Inflammatory macrophage treated with lipopolysaccharide for 1 hour (primary cell): Measurements from ENCODE around the gene TAPBP.
"Not testable (repeated sequence)": the region's sequence is repeated elsewhere in the genome, so short reads cannot be mapped to it uniquely, and the experiment has no call there.

ENCODE experiments used
- DNase-seq, 2 donors: peaks; one replicate each; pipeline ENCODE4 v3.0.0-alpha.2; 2020 to 2022

TAPBP gene

DNA sequence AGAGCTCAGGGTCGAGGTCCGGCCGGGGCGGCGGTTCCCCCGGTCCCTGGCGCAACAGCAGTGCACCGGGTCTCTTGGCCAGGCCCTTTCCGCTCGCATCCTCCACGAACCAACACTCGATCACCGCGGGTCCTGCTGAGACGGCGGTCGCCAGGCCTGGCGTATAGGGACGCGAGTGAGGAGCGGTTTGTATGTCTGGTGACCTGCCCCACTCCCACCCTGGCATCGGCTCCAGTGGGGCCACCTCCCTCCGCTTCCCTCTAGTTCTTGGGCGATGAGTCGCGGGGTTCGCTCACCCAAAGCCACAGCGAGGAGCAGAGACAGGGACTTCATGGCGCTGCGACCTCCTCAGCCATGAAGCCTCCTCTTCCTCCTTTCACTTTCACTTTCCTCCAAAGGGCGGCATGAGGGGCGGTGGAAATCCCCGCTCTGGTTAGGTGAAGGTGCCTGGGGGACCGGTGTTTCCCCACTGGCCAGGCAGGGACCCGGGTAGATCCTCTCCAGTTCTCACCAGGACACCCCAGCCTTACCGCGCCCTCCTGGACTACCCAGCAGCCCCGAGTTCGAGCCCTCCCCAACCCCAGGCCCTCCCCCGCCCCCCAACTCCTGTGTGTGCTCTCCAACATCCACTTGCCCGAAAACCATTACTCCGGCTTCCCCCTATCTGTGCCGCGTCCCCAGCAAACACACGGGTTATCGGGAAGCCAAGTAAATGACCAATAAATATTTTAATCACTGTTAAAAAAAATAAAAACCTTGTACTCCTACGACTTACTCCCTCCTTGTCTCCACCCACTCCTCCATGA lies at the start of gene TAPBP:
Gene TAPBP (minus strand): TSS at position 370 of the 806 bp plus-strand sequence. CDS start 37 bp downstream, at position 333.
- DNase-seq: peak; percentile 86 to 91

DNA sequence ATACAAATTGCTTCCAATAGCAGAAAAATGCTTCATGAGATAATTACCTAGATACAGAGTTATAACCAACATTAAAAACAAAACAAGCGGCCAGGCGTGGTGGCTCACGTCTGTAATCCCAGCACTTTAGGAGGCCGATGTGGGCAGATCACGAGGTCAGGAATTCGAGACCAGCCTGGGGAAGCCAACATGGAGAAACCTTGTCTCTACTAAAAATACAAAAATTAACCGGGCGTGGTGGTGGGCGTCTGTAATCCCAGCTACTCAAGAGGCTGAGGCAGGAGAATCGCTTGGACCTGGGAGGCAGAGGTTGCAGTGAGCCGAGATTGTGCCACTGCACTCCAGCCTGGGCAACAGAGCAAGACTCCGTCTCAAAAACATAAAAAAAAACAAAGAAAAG lies 49.6 kb upstream of the TAPBP start:
- DNase-seq: not testable (repeated sequence)

DNA sequence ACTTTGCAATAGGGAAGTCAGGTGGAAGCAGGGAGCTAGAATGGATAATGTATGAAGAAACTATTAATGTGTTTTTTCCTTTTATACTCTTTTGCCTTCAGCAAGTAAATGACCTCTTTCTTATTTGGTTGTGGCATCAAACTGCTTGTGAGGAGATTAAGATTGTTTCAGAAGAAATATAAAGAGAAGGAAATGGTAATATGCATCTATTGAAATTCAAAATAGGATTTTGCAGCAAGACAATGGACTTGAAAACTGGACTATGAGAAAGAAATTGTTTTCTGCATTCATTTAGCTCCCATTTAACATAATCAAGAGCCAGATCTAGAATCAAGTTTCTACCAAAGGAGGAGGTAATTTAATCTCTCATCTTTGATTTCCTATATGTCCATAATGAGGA lies 45.5 kb upstream of the TAPBP start:
- no peak for DNase-seq

DNA sequence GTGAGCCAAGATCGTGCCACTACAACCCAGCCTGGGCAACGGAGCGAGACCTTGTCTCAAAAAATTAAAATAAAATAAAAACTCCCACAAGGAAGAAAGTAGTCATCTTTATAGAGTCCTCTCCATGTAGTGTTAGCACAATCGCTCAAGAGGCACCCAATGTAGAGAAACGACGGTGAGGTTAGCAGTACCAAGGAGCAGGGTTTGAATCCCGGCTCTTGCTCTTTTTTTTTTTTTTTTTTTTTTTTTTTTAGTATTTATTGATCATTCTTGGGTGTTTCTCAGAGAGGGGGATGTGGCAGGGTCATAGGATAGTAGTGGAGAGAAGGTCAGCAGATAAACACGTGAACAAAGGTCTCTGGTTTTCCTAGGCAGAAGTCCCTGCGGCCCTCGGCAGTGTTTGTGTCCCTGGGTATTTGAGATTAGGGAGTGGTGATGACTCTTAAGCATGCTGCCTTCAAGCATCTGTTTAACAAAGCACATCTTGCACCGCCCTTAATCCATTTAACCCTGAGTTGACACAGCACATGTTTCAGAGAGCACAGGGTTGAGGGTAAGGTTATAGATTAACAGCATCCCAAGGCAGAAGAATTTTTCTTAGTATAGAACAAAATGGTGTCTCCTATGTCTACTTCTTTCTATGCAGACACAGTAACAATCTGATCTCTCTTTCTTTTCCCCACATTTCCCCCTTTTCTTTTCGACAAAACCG lies 43.4 kb upstream of the TAPBP start:
- DNase-seq: not testable (repeated sequence)

DNA sequence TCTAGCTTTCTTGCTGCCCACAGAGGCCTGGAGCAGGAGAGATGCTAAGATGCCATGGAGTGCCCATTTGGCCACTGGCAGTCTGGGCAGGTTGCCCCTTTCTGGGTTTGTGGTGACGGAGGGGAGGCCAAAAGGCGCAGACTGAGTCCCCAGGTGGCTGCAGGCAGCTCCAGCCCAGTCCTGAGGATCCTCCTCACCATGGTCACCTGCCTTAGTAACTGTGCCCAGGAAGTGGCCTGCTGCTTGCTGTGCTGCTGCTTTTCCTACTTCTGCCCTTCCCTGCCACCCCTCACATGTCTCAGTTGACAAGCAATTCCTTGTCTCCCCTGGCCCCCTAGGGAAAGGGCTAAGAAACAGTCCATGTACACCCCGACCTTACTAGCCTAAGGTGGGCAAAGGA lies 42.4 kb upstream of the TAPBP start:
- no peak for DNase-seq

DNA sequence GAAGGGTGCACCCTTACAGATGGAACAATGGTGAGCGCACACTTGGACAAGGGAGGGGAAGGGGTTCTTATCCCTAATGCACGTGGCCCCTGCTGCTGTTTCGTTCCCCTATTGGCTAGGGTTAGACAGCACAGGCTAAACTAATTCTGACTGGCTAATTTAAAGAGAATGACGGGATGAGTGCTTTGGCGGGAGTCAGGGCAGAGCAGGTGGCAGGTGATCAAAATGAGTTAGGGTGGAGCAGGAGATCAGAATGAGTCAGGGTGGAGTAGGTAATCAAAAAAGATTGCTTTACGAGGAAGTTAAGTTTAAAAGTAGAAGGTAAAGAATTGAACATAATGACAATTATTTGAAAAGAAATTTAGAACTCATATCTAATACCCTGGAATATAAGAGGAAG lies 42.0 kb upstream of the TAPBP start:
- DNase-seq: not testable (repeated sequence)

DNA sequence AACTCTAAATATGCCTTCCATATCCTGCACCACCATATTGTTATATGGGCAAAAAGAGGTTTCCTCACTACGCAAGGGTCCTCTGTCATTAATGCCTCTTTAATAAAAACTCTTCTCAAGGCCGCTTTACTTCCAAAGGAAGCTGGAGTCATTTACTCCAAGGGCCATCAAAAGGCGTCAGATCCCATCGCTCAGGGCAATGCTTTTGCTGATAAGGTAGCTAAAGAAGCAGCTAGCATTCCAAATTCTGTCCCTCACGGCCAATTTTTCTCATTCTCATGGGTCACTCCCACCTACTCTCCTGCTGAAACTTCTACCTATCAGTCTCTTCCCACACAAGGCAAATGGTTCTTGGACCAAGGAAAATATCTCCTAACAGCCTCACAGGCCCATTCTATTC lies 33.9 kb upstream of the TAPBP start:
- no peak for DNase-seq

DNA sequence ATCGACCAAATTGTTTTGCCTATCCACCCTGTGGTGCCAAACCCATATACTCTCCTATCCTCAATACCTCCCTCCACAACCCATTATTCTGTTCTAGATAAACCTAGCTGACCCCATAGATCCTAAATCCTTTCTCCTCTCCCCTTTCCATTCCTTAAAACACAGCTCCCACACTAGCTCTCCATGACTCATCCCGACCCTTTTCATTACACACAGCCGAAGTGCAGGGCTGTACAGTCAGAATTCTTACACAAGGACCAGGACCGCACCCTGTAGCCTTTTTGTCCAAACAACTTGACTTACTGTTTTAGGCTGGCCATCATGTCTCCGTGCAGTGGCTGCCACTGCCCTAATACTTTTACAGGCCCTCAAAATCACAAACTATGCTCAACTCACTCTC lies 33.1 kb upstream of the TAPBP start:
- not testable (repeated sequence) for DNase-seq

DNA sequence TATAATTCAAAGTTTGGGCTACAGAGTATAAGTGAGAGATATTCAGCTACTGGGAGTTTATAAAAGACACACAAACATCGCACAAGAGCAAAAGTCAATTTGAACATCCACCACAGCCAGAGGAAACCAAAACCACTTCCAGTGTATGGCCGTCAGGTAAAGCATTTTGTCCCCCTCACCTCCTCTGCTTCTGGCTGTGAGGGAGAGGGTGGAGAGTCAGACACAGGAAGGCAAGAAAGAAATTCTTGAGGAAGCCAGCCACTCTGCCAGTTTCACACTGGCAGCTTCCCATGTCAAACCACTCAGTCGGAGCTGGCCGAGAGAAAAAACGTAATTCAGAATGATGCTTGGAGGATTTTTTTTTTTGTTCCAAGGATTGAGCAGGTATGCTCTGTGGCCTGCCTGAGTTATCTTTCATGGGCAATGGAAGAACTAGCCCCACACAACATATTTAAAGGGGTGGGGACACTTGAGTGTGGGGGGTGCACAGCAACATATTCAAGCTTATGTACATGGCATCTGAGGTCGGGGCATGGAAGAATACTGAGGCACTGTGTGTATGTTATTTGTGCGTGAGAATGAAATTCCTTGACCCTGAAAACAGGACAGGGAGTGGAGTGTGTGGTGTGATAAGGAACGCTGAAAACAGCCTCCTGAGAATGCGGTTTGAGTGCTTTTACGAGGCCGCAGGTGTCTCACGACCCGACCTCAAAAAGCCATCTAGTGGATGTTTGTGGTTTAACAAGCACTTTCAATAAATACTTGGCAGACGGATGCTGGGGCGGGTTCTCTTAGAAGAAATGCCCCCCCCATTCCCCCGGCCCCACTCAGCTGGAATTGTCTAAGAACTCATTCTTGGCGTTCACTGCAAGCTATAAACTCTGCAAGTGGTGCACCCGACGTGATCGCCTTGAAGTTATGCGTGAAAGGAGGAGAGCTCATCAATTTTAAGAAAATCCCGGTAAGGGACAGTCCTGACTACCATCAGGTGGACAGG lies 31.1 kb upstream of the TAPBP start:
- DNase-seq: peak; percentile 54 to 77

DNA sequence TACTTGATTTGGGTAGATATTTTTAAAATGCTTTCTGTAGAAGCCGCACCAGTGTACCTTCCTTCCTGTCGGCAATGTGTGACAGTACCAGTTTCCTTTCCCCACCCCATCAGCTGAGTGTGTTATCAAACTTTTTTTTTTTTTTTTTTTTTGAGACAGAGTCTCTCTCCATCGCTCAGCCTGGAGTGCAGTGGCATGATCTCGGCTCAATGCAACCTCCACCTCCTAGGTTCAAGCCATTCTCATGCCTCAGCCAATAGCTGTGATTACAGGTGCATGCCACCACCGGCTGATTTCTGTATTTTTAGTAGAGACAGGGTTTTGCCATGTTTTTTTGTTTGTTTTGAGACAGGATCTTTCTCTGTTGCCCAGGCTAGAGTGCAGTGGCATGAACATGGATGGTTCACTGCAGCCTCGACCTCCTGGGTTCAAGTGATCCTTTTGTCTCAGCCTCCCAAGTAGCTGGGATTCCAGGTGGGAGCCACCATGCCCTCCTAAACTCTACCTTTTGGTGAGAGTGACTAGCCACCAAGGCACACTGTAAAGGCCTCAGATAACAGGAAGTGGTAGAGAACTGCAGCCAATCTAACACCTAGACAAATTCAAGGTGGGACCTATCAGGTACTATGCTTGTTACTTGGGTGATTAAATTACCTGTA lies 30.2 kb upstream of the TAPBP start:
- no peak for DNase-seq

DNA sequence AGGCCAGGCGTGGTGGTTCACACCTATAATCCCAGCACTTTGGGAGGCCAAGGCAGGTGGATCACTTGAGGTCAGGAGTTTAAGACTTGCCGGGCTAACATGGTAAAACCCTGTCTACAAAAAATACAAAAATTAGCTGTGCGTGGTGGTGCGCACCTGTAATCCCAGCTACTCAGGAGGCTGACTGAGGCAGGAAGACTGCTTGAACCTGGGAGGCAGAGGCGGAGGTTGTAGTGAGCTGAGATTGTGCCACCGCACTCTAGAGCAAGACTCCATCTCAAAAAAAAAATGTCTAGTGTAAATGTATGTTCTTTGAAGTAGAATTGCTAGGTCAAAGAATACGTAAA lies 29.7 kb upstream of the TAPBP start:
- DNase-seq: not testable (repeated sequence)

DNA sequence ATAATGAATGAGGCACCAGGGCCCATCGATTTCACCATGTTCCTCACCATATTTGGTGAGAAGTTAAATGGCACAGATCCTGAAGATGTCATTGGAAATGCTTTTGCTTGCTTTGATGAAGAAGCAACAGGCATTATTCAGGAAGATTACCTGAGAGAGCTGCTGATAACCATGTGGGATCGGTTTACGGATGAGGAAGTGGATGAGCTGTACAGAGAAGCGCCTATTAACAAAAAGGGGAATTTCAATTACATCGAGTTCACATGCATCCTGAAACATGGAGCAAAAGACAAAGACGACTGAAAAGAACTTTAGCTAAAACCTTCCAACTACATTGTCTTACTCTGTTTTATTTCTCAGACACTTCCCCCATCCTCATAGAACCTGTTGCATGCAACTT lies 25.3 kb upstream of the TAPBP start:
- peak; percentile 20 to 49 for DNase-seq

DNA sequence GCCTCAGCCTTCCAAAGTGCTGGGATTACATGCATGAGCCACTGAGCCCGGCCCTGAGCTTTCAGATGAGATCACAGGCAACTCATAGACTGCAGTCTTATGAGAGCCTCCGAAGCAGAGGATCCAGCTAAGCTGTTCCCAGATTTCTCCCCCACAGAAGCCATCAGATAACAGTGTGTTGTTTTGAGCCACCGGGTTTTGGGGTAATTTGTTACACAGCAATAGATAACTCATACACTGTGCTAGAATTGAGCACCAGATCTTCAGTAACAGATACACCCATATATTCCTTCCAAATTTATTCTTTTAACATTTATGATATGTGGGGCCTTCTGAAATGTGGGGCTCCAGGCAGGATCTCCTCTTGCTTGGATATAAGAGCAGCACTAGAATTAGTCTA lies 22.6 kb upstream of the TAPBP start:
- no peak for DNase-seq

DNA sequence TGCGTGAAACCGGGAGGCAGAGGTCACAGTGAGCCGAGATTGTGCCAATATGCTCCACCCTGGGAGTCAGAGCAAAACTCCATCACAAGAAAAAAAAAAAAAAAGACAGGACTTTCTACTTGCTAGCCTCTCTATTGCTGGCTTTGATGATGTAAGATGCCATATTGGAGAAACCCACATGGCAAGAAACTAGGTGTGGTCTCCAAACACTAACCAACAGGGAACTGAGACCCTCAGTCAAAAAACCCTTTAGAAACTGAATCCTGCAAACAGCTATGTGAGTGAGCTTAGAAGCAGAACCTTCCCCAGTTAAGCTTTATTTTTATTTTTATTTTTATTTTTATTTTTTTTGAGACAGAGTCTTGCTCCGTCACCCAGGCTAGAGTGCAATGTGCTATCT lies 22.0 kb upstream of the TAPBP start:
- no peak for DNase-seq

DNA sequence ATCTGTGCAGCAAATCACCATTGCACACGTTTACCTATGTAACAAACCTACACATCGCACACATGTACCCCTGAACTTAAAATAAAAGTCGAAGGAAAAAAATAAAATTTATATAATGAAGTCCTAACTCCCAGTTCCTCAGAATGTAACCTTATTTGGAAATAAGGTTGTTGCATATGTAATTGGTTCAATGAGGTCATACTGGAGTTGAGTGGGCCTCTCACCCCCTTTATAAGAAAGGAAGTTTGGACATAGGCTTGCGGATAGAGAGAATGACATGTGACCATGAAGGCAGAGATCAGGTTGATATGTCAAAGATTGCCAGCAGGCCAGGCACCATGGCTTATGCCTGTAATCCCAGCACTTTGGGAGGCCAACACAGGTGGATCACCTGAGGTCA lies 19.8 kb upstream of the TAPBP start:
- DNase-seq: peak; percentile 40 to 67

DNA sequence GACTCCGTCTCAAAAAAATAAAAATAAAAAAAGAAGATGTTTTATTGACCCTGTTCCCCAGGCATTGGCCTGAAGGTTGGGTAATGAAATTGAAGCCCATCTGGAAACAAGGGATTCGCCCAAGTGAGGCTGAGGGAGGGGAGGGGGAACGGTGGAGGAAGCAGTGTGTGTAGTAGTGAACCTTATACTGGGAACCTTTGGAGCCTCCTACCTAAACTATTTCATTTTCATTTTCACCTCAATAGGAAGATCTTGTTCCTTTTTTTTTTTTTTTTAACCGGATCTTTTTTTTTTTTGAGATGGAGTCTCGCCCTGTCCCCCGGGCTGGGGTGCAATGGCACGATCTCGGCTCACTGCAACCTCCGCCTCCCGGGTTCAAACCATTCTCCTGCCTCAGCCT lies 16.9 kb upstream of the TAPBP start:
- DNase-seq: no peak

DNA sequence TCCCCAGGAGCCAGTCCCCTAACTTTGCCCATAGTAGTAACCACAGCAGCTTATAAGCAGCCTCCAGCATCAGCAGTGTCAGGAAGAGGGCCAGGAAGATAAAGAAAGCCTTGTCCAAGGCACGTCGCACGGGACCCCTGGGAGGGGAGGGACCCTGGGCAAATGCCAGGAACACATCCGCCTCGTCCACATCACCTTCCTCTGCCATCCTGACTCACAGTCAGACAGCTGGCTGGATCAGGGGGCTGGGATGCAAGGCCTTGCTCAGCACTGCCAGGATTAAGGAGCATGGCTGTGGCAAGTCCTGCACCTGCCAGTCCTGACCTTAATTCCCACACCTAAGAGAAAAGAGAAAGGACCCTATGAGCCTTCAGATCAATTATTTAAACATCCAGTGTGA lies 15.2 kb upstream of the TAPBP start:
- no peak for DNase-seq

DNA sequence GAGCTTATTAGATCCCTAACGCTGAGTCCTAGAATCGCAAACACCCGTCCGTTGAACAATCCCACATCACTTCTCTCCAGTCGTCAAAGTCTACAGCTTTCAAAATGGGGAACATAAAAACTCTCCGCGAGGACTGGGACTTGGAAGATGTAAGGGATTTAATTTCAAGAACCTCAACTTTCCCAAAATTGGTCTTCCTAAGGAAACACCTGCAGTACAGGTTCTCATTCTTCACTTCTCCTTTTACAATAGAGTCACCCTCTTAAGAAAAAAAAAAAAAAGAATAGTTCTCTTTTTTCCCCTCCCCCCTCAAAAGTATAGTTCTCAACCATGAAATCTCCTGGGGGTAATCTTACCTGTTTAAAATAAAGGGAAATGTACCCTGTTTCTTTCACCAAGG lies 10.2 kb upstream of the TAPBP start:
- DNase-seq: peak in 1 of 2 donors; percentile 35

DNA sequence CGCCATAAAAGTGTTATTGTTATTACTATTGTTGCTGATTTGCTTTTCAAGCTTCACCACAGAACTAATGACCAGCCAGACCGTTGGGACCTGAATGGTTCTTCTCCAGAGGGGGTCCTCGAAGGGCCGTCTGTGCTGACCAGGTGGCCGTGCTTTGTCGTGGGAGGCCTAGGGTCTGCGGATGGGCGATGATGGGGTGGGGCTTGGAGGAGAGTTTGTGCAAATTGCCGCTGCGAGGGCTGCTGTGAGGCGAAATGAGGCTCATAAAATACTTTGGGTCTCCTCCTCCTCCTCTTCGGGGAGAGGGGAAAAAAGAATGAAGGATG lies 9.7 kb upstream of the TAPBP start:
- DNase-seq: no peak

DNA sequence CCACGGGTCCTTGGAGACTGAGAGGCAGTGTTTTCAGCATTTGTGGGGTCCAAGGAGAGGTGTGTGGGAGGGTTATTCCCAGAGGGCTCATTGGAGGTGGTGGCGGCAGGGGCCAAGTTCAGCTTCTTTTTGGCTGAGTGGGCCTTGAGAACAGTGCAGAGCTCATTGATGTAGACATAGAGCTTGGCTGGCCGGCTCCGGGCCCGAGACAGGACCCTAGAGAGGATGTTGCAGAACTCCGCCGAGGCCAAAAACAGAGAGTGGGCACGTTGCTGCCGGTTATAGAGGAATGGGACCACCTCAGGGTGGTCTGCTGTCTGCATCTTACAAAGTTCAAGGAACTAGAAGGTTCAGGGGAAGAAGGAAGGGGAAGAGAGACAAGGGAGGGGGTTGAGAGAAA lies 7.3 kb upstream of the TAPBP start:
- DNase-seq: no peak

DNA sequence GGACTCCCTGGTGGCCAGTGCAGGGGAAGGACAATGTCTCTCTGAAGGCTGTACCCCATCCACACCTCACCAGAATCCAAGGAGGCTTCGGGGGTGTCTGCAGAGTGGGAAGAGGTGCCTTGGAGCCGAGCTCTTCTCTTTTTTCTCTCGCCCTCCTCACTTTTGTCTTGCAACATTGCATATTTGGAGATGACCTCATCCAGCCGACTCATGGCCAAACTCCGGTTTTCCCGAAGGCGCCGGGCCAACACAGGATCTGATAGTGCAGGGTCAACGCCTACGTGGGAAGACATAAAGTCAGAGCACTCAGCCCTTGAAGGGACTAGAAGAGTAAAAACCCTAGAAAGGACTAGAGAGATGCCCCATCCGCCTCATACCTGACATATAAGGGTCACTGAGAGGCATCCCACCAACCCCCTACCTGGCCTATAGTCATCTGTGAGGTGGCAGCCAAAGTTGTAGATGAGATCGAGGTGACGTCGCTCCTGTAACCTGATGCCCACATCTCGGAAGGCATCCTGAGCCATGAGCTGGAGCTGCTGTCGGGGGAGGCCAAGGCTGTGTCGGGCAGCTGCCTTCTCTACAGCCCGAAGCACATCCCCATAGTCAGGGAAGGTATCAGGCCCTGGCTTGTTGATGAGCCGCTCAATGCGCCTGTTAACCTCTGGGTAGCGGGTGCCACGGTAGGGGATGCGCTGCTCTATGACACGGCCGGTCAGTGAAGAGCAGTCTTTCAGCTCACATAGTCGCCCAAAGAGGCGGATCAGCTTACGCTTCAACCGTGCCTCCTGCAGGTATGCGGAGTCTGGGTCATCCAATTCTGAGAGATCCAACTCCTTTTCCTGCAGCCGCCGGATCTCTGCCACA lies 6.7 kb upstream of the TAPBP start:
- DNase-seq: peak; percentile 92 to 96

DNA sequence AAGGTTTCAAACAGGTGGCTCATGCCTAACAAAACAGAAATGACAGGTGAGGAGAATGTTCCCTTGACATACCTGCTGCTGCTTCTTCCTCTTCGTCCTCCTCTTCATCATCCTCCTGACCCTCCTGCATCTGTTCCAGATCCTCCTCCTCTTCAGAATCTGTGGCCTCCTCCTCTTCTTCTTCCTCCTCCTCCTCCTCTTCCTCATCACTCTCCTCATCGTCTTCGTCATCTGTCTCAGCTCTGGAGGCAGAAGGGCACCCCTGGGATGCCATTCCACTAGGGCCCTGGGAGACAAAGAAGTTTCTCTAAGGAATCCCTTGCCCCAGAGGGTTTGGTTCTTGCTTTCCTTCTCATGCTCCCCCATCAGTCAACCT lies 6.0 kb upstream of the TAPBP start:
- no peak for DNase-seq
